Heart left ventricle (tissue), 13 donors: ENCODE data around the gene ENTPD8.

ENCODE experiments used
- CTCF ChIP-seq, 12 donors: fragments of 200-600 bp; sonication (generic) in 4 of 12; IDR thresholded peaks; one replicate each; pipeline versions ENCODE4 v1.5.0 to v1.8.0; 2018 to 2022; ENCODE audit warnings: antibody characterized with exemption in 12 of 12, mild to moderate bottlenecking in 5 of 12
- POLR2A ChIP-seq, 2 donors: fragments of 450-650 bp; IDR thresholded peaks; one replicate each; pipeline ENCODE4 v1.6.1; 2017; ENCODE audit warnings: antibody characterized with exemption in 2 of 2, mild to moderate bottlenecking in 2 of 2, moderate library complexity in 2 of 2
- donor health status: ischemic (EF 13 %, LVEDD 7.1; RV severe dilation, severe dysfunction).
- donor health status: DM: no; HTN: yes; CAD: no.
- donor health status: DM: no; HTN: no; CAD: no.
- donor health status: ischemic (EF 25% LVEDD 6.9; RV normal size, moderate dysfunction).
- donor health status: ischemic (EF 25% LVEDD 5.7; RV mildly dilated, moderate dysfunction).
- donor health status: ischemic (EF 35%, LVEDD 5.7; RV mildly dilated, moderate dysfunction).
- donor health status: nonischemic (EF 11% LVEDD 7.7; RV severe dilation, severe dysfunction).
- donor health status: DM: yes; HTN: yes; CAD: no.
- donor health status: PGD.
- donor health status: ischemic (EF 29% LVEDD 5.4; RV normal size, mild dysfunction).
- donor health status: nonischemic (EF 23%, LVEDD 6.1; RV moderate dilation, normal function).

DNA sequence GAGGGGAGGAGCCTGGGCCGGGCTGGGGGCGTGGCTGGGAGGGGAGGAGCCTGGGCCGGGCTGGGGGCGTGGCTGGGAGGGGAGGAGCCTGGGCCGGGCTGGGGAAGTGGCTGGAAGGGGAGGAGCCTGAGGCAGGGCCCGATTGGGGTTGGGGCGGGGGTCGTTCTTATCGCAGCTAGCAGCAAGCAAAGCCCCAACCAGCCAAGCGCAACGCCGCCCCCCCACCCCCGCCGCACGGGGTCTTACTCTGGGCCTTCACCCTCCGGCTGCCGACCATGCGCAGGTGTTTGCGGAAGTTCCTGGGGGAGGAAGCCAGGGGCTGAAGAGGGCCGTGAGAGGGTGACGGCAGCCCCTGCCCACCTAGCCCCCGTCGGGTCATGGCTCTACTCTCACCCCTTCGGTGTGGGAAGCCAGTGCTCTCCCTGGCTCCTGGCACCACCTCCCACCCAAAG is 13.0 kb upstream of the ENTPD8 start:
- TF ChIP-seq CTCF (IDR thresholded peaks at IDR 0.05) (no peak), POLR2A (IDR thresholded peaks at IDR 0.05) (no peak)
